Fibroblast of lung (primary cell): Measurements from ENCODE around the gene BECN2.

ENCODE experiments used
- CTCF ChIP-seq, 2 donors: IDR thresholded peaks in 1 of 2; conservative IDR thresholded peaks in 1 of 2; 1 replicate in 1 of 2; 2 replicates in 1 of 2; pipeline ENCODE4 v1.5.1; 2011 to 2012; ENCODE audit warnings: low read length in 2 of 2, control low read depth in 1 of 2, inconsistent platforms in 1 of 2, low read depth in 1 of 2, mild to moderate bottlenecking in 1 of 2
- EZH2 ChIP-seq: IDR thresholded peaks from 2 replicates; pipeline ENCODE4 v1.5.1; 2012; ENCODE audit warnings: low read length, control low read depth, mild to moderate bottlenecking; ENCODE audit errors: missing control alignments

GRCh38 chr1:241939798-241940197 is 17.8 kb upstream of the BECN2 start:
- TF ChIP-seq CTCF (conservative IDR thresholded peaks at IDR 0.05 in 1 of 2, IDR thresholded peaks at IDR 0.05 in 1 of 2; ENCODE audit: low read depth in 1 of 2, low read length in 2 of 2): no peak
- no peak for TF ChIP-seq EZH2
